ENCODE data around the gene HINFP. TPM values are rescaled to one million over a fixed set of nuclear protein-coding genes. Genes with fewer than 3 reads are reported as not detected.
A peak's percentile ranks its signal among the peaks of the same experiment; 100 is the strongest.

The HINFP gene
- total and polyA plus RNA-seq, 9 of the 15 experiments (the other 6 are each of a cell fraction or from before 2014, with no cell fraction given): 13.8 to 34.1 (median 22.5) TPM

DNA sequence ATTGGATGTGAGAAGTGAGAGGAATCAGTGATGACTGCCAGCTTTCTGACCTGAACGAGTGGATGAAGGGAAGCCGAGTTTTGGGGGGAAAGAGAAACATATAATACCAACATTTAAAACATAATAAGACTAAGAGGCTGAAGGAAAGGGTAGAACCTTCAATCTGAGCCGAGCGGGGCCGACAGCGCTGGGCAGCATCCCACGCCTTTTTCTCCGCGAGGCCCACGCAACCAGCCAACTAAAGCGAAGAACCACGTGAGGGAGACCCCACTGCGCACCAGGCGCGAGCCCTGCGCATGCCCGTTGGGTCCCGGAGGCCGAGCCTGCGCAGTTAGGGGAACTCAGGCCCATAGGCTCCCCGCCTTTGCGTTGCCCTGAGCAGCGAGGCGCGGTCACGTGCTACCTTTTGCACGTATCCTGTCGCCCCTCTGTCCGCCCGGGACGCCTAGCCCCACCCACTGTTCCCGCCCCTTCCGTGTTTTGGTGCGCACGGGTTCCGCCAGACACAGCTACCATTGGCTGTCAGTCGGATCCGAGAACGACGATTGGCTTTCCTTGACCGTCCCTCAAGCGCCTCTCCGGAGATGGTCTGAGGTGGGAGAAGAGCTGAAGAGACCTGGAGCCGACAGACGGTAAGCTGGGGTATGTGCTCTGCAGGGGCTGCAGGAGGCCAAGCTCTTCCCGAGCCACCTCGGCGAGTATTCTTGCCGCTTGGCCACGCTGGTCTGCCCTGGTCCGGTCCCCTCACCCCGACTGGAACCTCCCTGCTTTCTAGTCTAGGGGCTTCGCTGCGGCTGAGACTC, at the start of gene HINFP (continued):
- peak; percentile 81; the same call in 1 of the 2 replicates for TF ChIP-seq ZNF511 (CRISPR knock-in tag; IDR thresholded peaks at IDR 0.05)
- TF ChIP-seq, protein P1, sequence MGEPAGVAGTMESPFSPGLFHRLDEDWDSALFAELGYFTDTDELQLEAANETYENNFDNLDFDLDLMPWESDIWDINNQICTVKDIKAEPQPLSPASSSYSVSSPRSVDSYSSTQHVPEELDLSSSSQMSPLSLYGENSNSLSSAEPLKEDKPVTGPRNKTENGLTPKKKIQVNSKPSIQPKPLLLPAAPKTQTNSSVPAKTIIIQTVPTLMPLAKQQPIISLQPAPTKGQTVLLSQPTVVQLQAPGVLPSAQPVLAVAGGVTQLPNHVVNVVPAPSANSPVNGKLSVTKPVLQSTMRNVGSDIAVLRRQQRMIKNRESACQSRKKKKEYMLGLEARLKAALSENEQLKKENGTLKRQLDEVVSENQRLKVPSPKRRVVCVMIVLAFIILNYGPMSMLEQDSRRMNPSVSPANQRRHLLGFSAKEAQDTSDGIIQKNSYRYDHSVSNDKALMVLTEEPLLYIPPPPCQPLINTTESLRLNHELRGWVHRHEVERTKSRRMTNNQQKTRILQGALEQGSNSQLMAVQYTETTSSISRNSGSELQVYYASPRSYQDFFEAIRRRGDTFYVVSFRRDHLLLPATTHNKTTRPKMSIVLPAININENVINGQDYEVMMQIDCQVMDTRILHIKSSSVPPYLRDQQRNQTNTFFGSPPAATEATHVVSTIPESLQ (CRISPR knock-in tag; IDR thresholded peaks at IDR 0.05): no peak
- no peak for TF ChIP-seq SRSF7 (optimal IDR thresholded peaks at IDR 0.05; ENCODE audit: low read depth, low read length)
- no peak for TF ChIP-seq TFAM (CRISPR knock-in tag; conservative IDR thresholded peaks at IDR 0.05)
- peak; percentile 99 for TF ChIP-seq TOE1 (IDR thresholded peaks at IDR 0.05; ENCODE audit: borderline replicate concordance)
- no peak for TF ChIP-seq TOE1 (CRISPR knock-in tag; IDR thresholded peaks at IDR 0.05; ENCODE audit: borderline replicate concordance, low read depth)
- TF ChIP-seq THAP12 (CRISPR knock-in tag; IDR thresholded peaks at IDR 0.05): peak; percentile 66; the same call in 1 of the 2 replicates
